NCI-H524 treated with DMSO at 0.1 percent for 48 hours (cell line): ENCODE data around the gene MTPN.

Experiments
- DNase-seq: peaks from one replicate; lab custom pipeline; 2025; lab: John Stamatoyannopoulos, UW

MTPN gene

GRCh38 chr7:135884495-135885232, 92.5 kb downstream of the MTPN start:
- DNase-seq: no peak

GRCh38 chr7:135879233-135879632, 97.9 kb downstream of the MTPN start:
- DNase-seq: no peak

- DNase-seq: no peak
Measured at GRCh38 chr7:135878284-135878683, 98.9 kb downstream of the MTPN start.

- DNase-seq: no peak
Measured at GRCh38 chr7:135877805-135878204, 99.4 kb downstream of the MTPN start.
